ENCODE data around the gene MELK.
A peak's percentile ranks its signal among the peaks of the same experiment; 100 is the strongest.

Gene MELK

GRCh38 chr9:36576866-36577265 lies 4.2 kb downstream of the MELK start:
- TF ChIP-seq CTCF (IDR thresholded peaks at IDR 0.05; ENCODE audit: insufficient read depth, low read depth, low read length, missing control alignments), result no peak
- DNase-seq (ENCODE audit: low read depth), result no peak

GRCh38 chr9:36584620-36585460 lies 12.1 kb downstream of the MELK start:
- no peak overlapping the region for H3K4me3 ChIP-seq (ENCODE audit: low read depth, low read length)
- no peak for TF ChIP-seq CTCF (IDR thresholded peaks at IDR 0.05; ENCODE audit: insufficient read depth, low read depth, low read length, missing control alignments)

More at GRCh38 chr9:36576866-36577265, 4.2 kb downstream of the MELK start:
- no peak overlapping the region for H3K4me3 ChIP-seq (ENCODE audit: low read depth, low read length)

GRCh38 chr9:36590231-36590630 lies 17.5 kb downstream of the MELK start:
- no peak overlapping the region for H3K4me3 ChIP-seq (ENCODE audit: low read depth, low read length)
- no peak for TF ChIP-seq CTCF (IDR thresholded peaks at IDR 0.05; ENCODE audit: insufficient read depth, low read depth, low read length, missing control alignments)

More at GRCh38 chr9:36584620-36585460, 12.1 kb downstream of the MELK start:
- no peak for DNase-seq (ENCODE audit: low read depth)

GRCh38 chr9:36592801-36593583 lies 20.3 kb downstream of the MELK start:
- no peak overlapping the region for H3K4me3 ChIP-seq (ENCODE audit: low read depth, low read length)
- no peak for TF ChIP-seq CTCF (IDR thresholded peaks at IDR 0.05; ENCODE audit: insufficient read depth, low read depth, low read length, missing control alignments)
- DNase-seq (ENCODE audit: low read depth), result no peak

More at GRCh38 chr9:36590231-36590630, 17.5 kb downstream of the MELK start:
- DNase-seq (ENCODE audit: low read depth), result no peak

- no peak for DNase-seq (ENCODE audit: low read depth)
- no peak overlapping the region for H3K4me3 ChIP-seq (ENCODE audit: low read depth, low read length)
- no peak for TF ChIP-seq CTCF (IDR thresholded peaks at IDR 0.05; ENCODE audit: insufficient read depth, low read depth, low read length, missing control alignments)
Observed at GRCh38 chr9:36594213-36594612, 21.5 kb downstream of the MELK start.

GRCh38 chr9:36597412-36598178 lies 24.9 kb downstream of the MELK start:
- no peak overlapping the region for H3K4me3 ChIP-seq (ENCODE audit: low read depth, low read length)
- DNase-seq (ENCODE audit: low read depth), result peak; percentile 42
- peak; percentile 43 for TF ChIP-seq CTCF (IDR thresholded peaks at IDR 0.05; ENCODE audit: insufficient read depth, low read depth, low read length, missing control alignments)

Measured in GM12865 (cell line).